ENCODE measurements around the gene IL2RA. TPM values are rescaled to one million over a fixed set of nuclear protein-coding genes. Genes with fewer than 3 reads are reported as not detected.

IL2RA gene
- total RNA-seq, 2 donors from 2014 or later, result not detected

GRCh38 chr10:6083523-6084475 lies 21.6 kb upstream of the IL2RA start:
- H3K36me3 ChIP-seq (ENCODE audit: control insufficient read depth, insufficient read depth, low read length), result no peaks in the 10 kb centered on the region
- H3K27ac ChIP-seq (ENCODE audit: low read depth, low read length), result no peak overlapping the region
- Mint-ChIP-seq H3K4me3 (no peak overlapping the region), H3K27me3 (ENCODE audit: insufficient read depth) (peaks cover 7% of the 10 kb centered on the region), H3K36me3 (ENCODE audit: low read depth) (no peaks in the 10 kb centered on the region), H3K9me3 (peaks cover 9% of the 10 kb centered on the region), H3K27ac (peak overlapping the region; percentile 55), H3K4me1 (peaks cover 18% of the 10 kb centered on the region)
- no peak for TF ChIP-seq CTCF (conservative IDR thresholded peaks at IDR 0.05)
- H3K27me3 ChIP-seq (ENCODE audit: control insufficient read depth, insufficient read depth, low read length, poor library complexity, severe bottlenecking), result no peaks in the 10 kb centered on the region
- no peak for DNase-seq
- no peak overlapping the region for H3K4me3 ChIP-seq (ENCODE audit: low read length)
- H3K9me3 ChIP-seq (ENCODE audit: control insufficient read depth, low read length), result peaks cover 11% of the 10 kb centered on the region
- WGBS, 2 experiments (ENCODE audit: insufficient coverage in 1 of 2, insufficient read length in 1 of 2), result 55 to 64% methylated on average over 12 to 17 of the region's 17 CpGs
- H3K9ac ChIP-seq (ENCODE audit: extremely low read depth, low read length, poor library complexity, severe bottlenecking), result no peak overlapping the region
- no peaks in the 10 kb centered on the region for H3K4me1 ChIP-seq (ENCODE audit: control insufficient read depth, insufficient read depth, low read length)

DNA sequence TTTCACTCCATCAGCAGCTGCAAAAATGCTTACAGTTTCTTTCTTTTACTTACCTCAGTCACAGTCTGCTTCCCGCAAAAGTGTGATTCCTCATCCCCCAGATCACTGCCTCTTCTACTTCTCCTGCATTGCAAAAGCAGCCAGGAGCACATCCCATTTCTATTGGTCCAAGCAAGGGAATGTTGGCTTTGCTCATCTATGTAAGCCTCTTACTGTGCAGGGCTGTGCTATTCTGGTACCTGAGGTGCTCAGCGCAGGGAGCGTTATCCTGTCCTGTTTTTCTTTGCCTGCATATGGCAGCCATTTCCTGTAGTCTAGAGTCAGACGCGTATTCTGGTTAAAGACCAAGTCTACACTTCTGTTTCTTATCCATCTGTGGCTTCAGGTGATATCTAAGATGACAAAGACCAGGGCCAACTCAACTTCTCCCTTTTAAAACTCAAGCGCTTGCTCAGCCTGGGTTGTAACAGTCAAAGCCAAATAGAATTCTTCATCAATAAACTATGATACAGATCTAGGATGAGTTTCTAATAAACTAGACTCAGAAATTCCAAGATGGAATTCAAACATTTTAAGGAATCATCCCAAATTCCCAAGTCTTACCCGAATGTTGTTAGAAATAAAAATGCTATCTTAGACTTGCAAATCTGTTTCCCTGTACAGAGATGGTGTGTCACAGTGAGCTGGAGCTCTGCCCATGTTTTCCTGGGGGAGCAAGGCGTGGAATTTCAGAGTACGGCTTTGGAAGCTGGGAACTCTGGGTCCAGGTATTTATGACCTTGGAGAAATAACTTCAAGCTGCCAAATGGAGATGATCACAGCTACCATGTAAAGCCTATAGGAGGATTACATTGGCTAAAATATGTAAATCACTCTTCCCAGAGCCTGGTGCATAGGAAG lies 20.6 kb upstream of the IL2RA start:
- Histone ChIP-seq H3K4me3 (ENCODE audit: low read length) (no peak overlapping the region), H3K9me3 (ENCODE audit: control insufficient read depth, low read length) (peaks cover 11% of the 10 kb centered on the region), H3K36me3 (ENCODE audit: control insufficient read depth, insufficient read depth, low read length) (no peaks in the 10 kb centered on the region), H3K27me3 (ENCODE audit: control insufficient read depth, insufficient read depth, low read length, poor library complexity, severe bottlenecking) (no peaks in the 10 kb centered on the region), H3K9ac (ENCODE audit: extremely low read depth, low read length, poor library complexity, severe bottlenecking) (no peak overlapping the region), H3K27ac (ENCODE audit: low read depth, low read length) (no peak overlapping the region), H3K4me1 (ENCODE audit: control insufficient read depth, insufficient read depth, low read length) (no peaks in the 10 kb centered on the region)
- Mint-ChIP-seq H3K27ac (peak overlapping the region; percentile 55), H3K4me1 (peaks cover 14% of the 10 kb centered on the region), H3K36me3 (ENCODE audit: low read depth) (no peaks in the 10 kb centered on the region), H3K4me3 (no peak overlapping the region), H3K27me3 (ENCODE audit: insufficient read depth) (peaks cover 7% of the 10 kb centered on the region), H3K9me3 (peaks cover 9% of the 10 kb centered on the region)
- DNase-seq, result no peak
- no peak for TF ChIP-seq CTCF (conservative IDR thresholded peaks at IDR 0.05)
- 93 to 94% methylated on average over 8 to 9 of the region's 9 CpGs for WGBS, 2 experiments (ENCODE audit: insufficient coverage in 1 of 2, insufficient read length in 1 of 2)

- Mint-ChIP-seq H3K4me3 (no peak overlapping the region), H3K27ac (no peak overlapping the region), H3K27me3 (ENCODE audit: insufficient read depth) (peaks cover 7% of the 10 kb centered on the region), H3K9me3 (peaks cover 9% of the 10 kb centered on the region), H3K36me3 (ENCODE audit: low read depth) (no peaks in the 10 kb centered on the region), H3K4me1 (peaks cover 8% of the 10 kb centered on the region)
- 80 to 92% methylated on average over 1 to 4 of the region's 4 CpGs for WGBS, 2 experiments (ENCODE audit: insufficient coverage in 1 of 2, insufficient read length in 1 of 2)
- no peak for DNase-seq
- Histone ChIP-seq H3K27ac (ENCODE audit: low read depth, low read length) (no peak overlapping the region), H3K9me3 (ENCODE audit: control insufficient read depth, low read length) (peaks cover 11% of the 10 kb centered on the region), H3K4me1 (ENCODE audit: control insufficient read depth, insufficient read depth, low read length) (no peaks in the 10 kb centered on the region), H3K27me3 (ENCODE audit: control insufficient read depth, insufficient read depth, low read length, poor library complexity, severe bottlenecking) (no peaks in the 10 kb centered on the region), H3K9ac (ENCODE audit: extremely low read depth, low read length, poor library complexity, severe bottlenecking) (no peak overlapping the region), H3K4me3 (ENCODE audit: low read length) (no peak overlapping the region), H3K36me3 (ENCODE audit: control insufficient read depth, insufficient read depth, low read length) (no peaks in the 10 kb centered on the region)
- no peak for TF ChIP-seq CTCF (conservative IDR thresholded peaks at IDR 0.05)
Measured at GRCh38 chr10:6080417-6080973, 18.3 kb upstream of the IL2RA start.

All from endodermal cell (in vitro differentiated cells).